Astrocyte (in vitro differentiated cells and primary cell): ENCODE results near the gene RNFT2.

ENCODE experiments used
- CTCF ChIP-seq: IDR thresholded peaks from 2 replicates; pipeline ENCODE4 v1.5.1; 2011; ENCODE audit warnings: low read depth, mild to moderate bottlenecking, inconsistent platforms, low read length, moderate library complexity; ENCODE audit not compliant: insufficient read depth
- EZH2 ChIP-seq: IDR thresholded peaks from 2 replicates; pipeline ENCODE4 v1.6.1; 2012; ENCODE audit warnings: mild to moderate bottlenecking, low read length, inconsistent platforms; ENCODE audit not compliant: insufficient read depth

GRCh38 chr12:116761499-116761898, 23.4 kb downstream of the RNFT2 start:
- TF ChIP-seq CTCF (no peak), EZH2 (no peak)
